RWPE1 (cell line): ENCODE data around the gene RNF208.
A peak's percentile ranks its signal among the peaks of the same experiment; 100 is the strongest.

Experiments
- CTCF ChIA-PET: fragments of 350-600 bp; sonication (Branson Sonifier 250); formaldehyde crosslinking; extraction: SDS; loops from one replicate; lab custom pipeline; 2021; lab: Yijun Ruan, JAX
- POLR2A ChIA-PET: fragments of 400-600 bp; formaldehyde crosslinking; extraction: SDS; loops from one replicate; lab custom pipeline; 2020; ENCODE audit warnings: antibody characterized with exemption; ENCODE audit not compliant: low non-redundant PET; lab: Yijun Ruan, JAX
- DNase-seq: peaks from one replicate; pipeline ENCODE4 v3.0.0; 2012; ENCODE audit warnings: low spot score
- H3K27ac ChIP-seq: fragments of 450-650 bp; 2 replicates; pipeline ENCODE4 v1.5.1; 2017
- TF ChIP-seq, protein P1 (sequence below): fragments of 450-650 bp; conservative IDR thresholded peaks from 2 replicates; pipeline ENCODE4 v1.5.1; 2017; ENCODE audit warnings: low read depth, mild to moderate bottlenecking

The RNF208 gene

DNA sequence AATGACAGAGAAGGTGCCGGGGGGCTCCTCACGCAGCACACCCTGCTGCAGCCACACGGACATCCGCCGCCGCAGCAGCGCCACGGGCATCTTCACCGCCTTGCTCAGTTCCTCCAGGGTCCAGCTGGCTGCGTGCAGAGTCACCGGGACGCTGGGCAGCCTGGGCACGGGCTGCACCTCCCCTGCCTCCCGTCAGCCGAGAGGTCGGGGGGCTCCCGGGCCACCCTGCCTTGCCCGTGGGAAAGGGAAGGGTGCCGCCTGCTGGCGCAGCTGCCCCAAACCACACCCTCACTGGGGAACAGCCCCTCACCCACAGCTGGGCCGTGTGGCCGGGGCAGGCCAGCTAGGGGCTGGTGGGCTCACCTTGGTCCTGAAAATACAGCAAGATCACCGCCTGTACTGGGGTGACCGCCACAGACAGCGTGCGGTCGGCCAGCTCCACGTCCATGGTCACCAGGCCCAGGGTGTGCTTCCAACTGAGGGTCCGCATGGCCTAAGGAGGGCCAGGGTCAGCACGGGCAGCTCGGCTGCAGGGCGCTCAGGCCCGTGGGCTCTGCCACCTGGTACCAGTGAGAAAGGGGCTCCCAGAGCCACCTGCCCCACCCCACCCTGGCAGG, 46.6 kb downstream of the RNF208 start:
- ChIA-PET CTCF (interaction anchor here (1.1 to 1.9 kb wide), 5 partner anchors 12 to 63 kb away, joined by 3 to 11 read pairs (median 5); partner anchors contain the start of genes ANAPC2 and SSNA1), POLR2A (no interaction called here)
- TF ChIP-seq, protein P1, sequence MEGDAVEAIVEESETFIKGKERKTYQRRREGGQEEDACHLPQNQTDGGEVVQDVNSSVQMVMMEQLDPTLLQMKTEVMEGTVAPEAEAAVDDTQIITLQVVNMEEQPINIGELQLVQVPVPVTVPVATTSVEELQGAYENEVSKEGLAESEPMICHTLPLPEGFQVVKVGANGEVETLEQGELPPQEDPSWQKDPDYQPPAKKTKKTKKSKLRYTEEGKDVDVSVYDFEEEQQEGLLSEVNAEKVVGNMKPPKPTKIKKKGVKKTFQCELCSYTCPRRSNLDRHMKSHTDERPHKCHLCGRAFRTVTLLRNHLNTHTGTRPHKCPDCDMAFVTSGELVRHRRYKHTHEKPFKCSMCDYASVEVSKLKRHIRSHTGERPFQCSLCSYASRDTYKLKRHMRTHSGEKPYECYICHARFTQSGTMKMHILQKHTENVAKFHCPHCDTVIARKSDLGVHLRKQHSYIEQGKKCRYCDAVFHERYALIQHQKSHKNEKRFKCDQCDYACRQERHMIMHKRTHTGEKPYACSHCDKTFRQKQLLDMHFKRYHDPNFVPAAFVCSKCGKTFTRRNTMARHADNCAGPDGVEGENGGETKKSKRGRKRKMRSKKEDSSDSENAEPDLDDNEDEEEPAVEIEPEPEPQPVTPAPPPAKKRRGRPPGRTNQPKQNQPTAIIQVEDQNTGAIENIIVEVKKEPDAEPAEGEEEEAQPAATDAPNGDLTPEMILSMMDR, result peak; percentile 26; the same call in 1 of the 2 replicates
- no peak for DNase-seq
- no peak overlapping the region for H3K27ac ChIP-seq

DNA sequence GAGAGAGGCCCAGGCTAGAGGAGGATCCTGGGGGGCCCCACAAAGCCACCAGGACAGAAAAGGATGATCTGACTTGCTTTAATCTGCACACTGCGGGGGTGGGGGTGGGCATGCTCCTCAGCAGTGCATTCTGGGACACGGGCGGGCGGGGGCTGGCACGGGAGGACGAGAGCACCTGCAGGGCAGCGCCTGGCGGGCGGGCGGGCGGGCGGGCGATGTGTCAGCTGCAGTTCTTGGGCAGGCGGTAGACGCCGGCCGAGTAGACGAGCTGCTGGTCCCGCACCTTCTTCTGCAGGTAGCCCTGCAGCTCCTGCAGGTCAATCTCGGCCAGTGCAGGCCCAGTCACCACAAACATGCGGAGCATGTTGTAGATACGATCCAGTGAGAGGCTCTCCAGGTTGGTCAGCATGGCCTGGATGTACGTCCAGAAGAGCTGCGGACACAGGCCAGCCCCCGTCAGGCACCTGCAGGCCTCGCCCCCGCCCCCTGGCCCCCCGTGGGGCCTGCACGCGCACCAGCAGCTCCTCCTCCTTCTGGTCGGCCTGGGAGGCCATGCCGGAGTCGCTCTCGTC, 47.2 kb downstream of the RNF208 start:
- DNase-seq, result no peak
- H3K27ac ChIP-seq, result no peak overlapping the region
- POLR2A ChIA-PET, result no interaction called here
- CTCF ChIA-PET, result interaction anchor here (0.7 to 1.7 kb wide), 4 partner anchors 8 to 64 kb away, joined by 3 to 5 read pairs (median 3); no protein-coding TSS in a partner anchor
- TF ChIP-seq, protein P1, result no peak

DNA sequence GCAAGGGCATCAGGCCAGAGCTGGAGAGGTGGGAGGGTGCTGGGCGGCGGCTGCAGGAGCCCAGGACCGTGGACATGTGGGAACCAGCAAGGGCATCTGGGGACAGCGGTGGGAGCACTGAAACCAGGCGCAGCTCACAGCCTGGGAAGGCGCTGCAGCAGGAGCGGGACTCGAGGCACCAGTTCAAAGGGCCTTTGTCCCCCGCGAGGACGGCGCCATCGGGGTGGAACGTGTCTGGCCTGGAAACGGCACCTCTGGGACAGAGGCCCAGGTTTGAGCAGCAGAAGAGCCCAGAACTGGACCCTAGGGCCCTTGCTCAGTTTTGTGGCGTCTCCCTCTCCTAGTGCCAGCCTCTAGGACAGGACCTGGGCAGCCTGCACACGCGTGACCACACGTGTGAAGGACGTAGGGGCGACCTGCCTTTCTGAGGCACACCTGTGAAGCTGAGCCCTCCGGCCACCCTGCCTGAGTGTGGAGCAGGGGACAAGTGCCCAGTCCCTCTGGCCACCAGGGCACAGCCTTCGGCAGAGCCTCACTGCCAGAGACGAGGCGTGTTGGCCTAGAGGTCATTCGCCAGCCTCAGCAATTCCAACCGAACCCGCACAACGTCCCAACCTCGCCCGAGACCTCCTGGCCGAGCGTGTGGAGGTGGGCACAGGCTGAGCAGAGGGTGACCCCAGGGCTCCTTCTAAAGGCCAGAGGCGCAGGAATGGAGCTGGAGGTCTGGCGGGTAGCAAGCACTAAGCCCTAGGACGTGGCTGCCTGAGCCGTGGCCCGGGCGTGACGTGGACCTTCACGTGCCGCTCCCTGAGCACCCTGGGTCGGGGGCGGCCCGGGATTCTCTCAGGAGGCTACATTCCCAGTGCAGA, 48.0 kb downstream of the RNF208 start:
- TF ChIP-seq, protein P1, result no peak
- H3K27ac ChIP-seq, result no peak overlapping the region
- ChIA-PET CTCF (interaction anchor here (1.0 to 1.7 kb wide), 4 partner anchors 54 to 128 kb away, joined by 3 to 5 read pairs (median 3); partner anchors contain the start of gene NPDC1), POLR2A (no interaction called here)
- no peak for DNase-seq

- no peak overlapping the region for H3K27ac ChIP-seq
- POLR2A ChIA-PET, result no interaction called here
- TF ChIP-seq, protein P1, result no peak
- CTCF ChIA-PET, result interaction anchor here (0.6 to 1.0 kb wide), 3 partner anchors 28 to 127 kb away, joined by 3 read pairs; partner anchors contain the start of gene NPDC1
- no peak for DNase-seq
These were observed 48.9 kb downstream of the RNF208 start for GRCh38 chr9:137172901-137173795.

GRCh38 chr9:137171149-137171900, 50.7 kb downstream of the RNF208 start:
- DNase-seq, result no peak
- POLR2A ChIA-PET, result interaction anchor here (0.7 kb wide), 1 partner anchor 34 kb away, joined by 3 read pairs; the partner anchor contains the start of gene NDOR1
- CTCF ChIA-PET, result interaction anchor here (0.5 to 1.9 kb wide), 4 partner anchors 9 to 89 kb away, joined by 4 to 5 read pairs (median 4); partner anchors contain the start of gene RNF224
- TF ChIP-seq, protein P1, result no peak
- H3K27ac ChIP-seq, result no peak overlapping the region
